OCI-LY7 (cell line): ENCODE data around the gene U2SURP.

Experiments
- CTCF ChIP-seq: fragments of 200-600 bp; sonication (generic); conservative IDR thresholded peaks from 2 replicates; pipeline ENCODE4 v1.5.1; 2014; ENCODE audit warnings: mild to moderate bottlenecking, antibody characterized with exemption, low read length, moderate library complexity, mixed read lengths
- EZH2phosphoT487 ChIP-seq: fragments of 200-600 bp; sonication (generic); IDR thresholded peaks from 2 replicates; pipeline ENCODE4 v1.6.1; 2018; ENCODE audit warnings: low read depth, borderline replicate concordance, mild to moderate bottlenecking, mixed run types, antibody characterized with exemption, low read length, moderate library complexity, mixed read lengths

- no peak for TF ChIP-seq CTCF
- no peak for TF ChIP-seq EZH2phosphoT487
Measured at GRCh38 chr3:143010024-143010423, 8.7 kb downstream of the U2SURP start.
